Measurements from ENCODE around the gene EEF1B2. TPM values are rescaled to one million over a fixed set of nuclear protein-coding genes. Genes with fewer than 3 reads are reported as not detected.
"Not testable (repeated sequence)": the region's sequence is repeated elsewhere in the genome, so short reads cannot be mapped to it uniquely, and the experiment has no call there.

EEF1B2 gene
- total and polyA plus RNA-seq, 2 experiments from 2014 or later: 305 to 673 TPM

DNA sequence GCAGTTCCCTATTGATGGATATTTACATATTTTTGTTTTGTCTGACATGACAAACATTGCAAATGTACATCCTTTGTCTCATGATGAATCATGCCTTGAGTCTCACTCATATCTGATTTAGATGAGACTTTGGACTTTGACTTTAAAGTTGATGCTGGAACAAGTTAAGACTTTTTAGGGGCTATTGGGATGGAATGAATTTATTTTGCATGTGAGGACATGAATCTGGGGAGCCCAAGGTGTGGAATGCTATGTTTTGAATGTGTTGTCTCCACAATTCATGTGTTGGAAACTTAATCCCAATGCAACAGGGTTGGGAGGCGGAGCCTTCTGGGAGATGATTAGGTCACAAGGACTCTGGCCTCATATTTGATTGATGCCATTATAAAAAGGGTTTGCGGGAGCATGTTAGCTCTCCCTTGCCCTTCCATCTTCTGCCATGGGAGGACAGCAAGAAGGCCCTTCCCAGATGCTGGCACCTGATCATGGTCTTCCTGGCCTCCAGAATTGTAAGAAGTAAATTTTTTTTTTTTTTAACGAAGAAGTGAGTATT lies 44.6 kb upstream of the EEF1B2 start:
- Histone ChIP-seq H3K4me2 (no peak overlapping the region), H3K4me3 (no peak overlapping the region), H3K27ac (ENCODE audit: low read depth) (no peak overlapping the region), H3K36me3 (ENCODE audit: insufficient read depth) (0 out of 2 replicates have a peak, but pooled peaks cover 1% of the 10 kb centered on the region), H4K20me1 (replicated peaks; ENCODE audit: insufficient read depth) (no peaks in the 10 kb centered on the region), H3F3A (replicated peaks; ENCODE audit: low read depth) (no peaks in the 10 kb centered on the region), H3K4me1 (ENCODE audit: insufficient read depth) (no peaks in the 10 kb centered on the region), H3K27me3 (ENCODE audit: insufficient read depth) (no peaks in the 10 kb centered on the region), H2AFZ (no peak overlapping the region), H3K79me2 (replicated peaks; ENCODE audit: insufficient read depth) (no peaks in the 10 kb centered on the region), H3K9me2 (ENCODE audit: insufficient read depth) (no peaks in the 10 kb centered on the region)
- Mint-ChIP-seq H3K4me3 (no peak overlapping the region), H3K27me3 (ENCODE audit: insufficient read depth, low read depth, poor library complexity) (peaks cover 2% of the 10 kb centered on the region), H3K4me1 (no peaks in the 10 kb centered on the region), H3K9me3 (peaks cover 3% of the 10 kb centered on the region; the same call in 2 of the 3 replicates), H3K36me3 (ENCODE audit: low read depth) (peaks cover 29% of the 10 kb centered on the region), H3K27ac (no peak overlapping the region)
- DNase-seq (ENCODE audit: low spot score): no peak
- TF ChIP-seq JUNB (IDR thresholded peaks at IDR 0.05; ENCODE audit: unreplicated experiment): no peak
- TF ChIP-seq EZH2phosphoT487 (IDR thresholded peaks at IDR 0.05; ENCODE audit: unreplicated experiment): no peak
- TF ChIP-seq CREB1 (CRISPR knock-in tag; IDR thresholded peaks at IDR 0.05; ENCODE audit: low read depth): no peak
- TF ChIP-seq ZNF114 (CRISPR knock-in tag; IDR thresholded peaks at IDR 0.05): no peak
- no peak for ATAC-seq

DNA sequence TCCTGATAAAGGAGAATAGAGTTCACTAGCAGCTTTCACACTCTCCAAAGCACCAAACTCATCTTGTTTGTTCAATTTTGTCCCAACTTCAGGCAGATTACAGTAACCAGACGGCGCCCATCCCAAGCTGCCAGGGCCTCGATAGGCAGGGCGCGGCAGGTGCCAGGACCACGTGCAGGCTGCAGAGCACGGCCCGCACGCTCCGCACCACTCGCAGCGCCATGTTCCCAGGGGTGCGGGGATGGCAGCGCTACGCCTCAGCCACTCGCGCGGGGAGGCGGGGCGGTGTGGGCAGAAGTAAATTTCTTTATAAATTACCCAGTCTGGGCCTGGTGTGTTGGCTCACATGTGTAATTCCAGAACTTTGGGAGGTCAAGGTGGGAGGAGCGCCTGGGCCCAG lies 43.4 kb upstream of the EEF1B2 start:
- Mint-ChIP-seq H3K27me3 (ENCODE audit: insufficient read depth, low read depth, poor library complexity) (peaks cover 2% of the 10 kb centered on the region), H3K4me3 (no peak overlapping the region), H3K9me3 (peaks cover 3% of the 10 kb centered on the region; the same call in 2 of the 3 replicates), H3K36me3 (ENCODE audit: low read depth) (peaks cover 41% of the 10 kb centered on the region), H3K4me1 (no peaks in the 10 kb centered on the region), H3K27ac (no peak overlapping the region)
- Histone ChIP-seq H3K4me3 (no peak overlapping the region), H2AFZ (no peak overlapping the region), H3K36me3 (ENCODE audit: insufficient read depth) (peaks cover 12% of the 10 kb centered on the region; the same call in 1 of the 2 replicates), H3K4me2 (no peak overlapping the region), H3F3A (replicated peaks; ENCODE audit: low read depth) (no peaks in the 10 kb centered on the region), H3K27me3 (ENCODE audit: insufficient read depth) (no peaks in the 10 kb centered on the region), H3K4me1 (ENCODE audit: insufficient read depth) (no peaks in the 10 kb centered on the region), H4K20me1 (replicated peaks; ENCODE audit: insufficient read depth) (no peaks in the 10 kb centered on the region), H3K9me2 (ENCODE audit: insufficient read depth) (no peaks in the 10 kb centered on the region), H3K79me2 (replicated peaks; ENCODE audit: insufficient read depth) (no peaks in the 10 kb centered on the region), H3K27ac (ENCODE audit: low read depth) (no peak overlapping the region)
- no peak for ATAC-seq
- no peak for DNase-seq (ENCODE audit: low spot score)
- TF ChIP-seq EZH2 (IDR thresholded peaks at IDR 0.05; ENCODE audit: low read depth, unreplicated experiment): no peak
- no peak for TF ChIP-seq EZH2phosphoT487 (IDR thresholded peaks at IDR 0.05; ENCODE audit: unreplicated experiment)
- TF ChIP-seq JUNB (IDR thresholded peaks at IDR 0.05; ENCODE audit: unreplicated experiment): no peak
- TF ChIP-seq, protein P1, sequence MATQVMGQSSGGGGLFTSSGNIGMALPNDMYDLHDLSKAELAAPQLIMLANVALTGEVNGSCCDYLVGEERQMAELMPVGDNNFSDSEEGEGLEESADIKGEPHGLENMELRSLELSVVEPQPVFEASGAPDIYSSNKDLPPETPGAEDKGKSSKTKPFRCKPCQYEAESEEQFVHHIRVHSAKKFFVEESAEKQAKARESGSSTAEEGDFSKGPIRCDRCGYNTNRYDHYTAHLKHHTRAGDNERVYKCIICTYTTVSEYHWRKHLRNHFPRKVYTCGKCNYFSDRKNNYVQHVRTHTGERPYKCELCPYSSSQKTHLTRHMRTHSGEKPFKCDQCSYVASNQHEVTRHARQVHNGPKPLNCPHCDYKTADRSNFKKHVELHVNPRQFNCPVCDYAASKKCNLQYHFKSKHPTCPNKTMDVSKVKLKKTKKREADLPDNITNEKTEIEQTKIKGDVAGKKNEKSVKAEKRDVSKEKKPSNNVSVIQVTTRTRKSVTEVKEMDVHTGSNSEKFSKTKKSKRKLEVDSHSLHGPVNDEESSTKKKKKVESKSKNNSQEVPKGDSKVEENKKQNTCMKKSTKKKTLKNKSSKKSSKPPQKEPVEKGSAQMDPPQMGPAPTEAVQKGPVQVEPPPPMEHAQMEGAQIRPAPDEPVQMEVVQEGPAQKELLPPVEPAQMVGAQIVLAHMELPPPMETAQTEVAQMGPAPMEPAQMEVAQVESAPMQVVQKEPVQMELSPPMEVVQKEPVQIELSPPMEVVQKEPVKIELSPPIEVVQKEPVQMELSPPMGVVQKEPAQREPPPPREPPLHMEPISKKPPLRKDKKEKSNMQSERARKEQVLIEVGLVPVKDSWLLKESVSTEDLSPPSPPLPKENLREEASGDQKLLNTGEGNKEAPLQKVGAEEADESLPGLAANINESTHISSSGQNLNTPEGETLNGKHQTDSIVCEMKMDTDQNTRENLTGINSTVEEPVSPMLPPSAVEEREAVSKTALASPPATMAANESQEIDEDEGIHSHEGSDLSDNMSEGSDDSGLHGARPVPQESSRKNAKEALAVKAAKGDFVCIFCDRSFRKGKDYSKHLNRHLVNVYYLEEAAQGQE (IDR thresholded peaks at IDR 0.05; ENCODE audit: unreplicated experiment): no peak
- no peak for TF ChIP-seq NANOG (IDR thresholded peaks at IDR 0.05; ENCODE audit: borderline replicate concordance)
- TF ChIP-seq CREB1 (CRISPR knock-in tag; IDR thresholded peaks at IDR 0.05; ENCODE audit: low read depth): no peak
- TF ChIP-seq STAT1 (IDR thresholded peaks at IDR 0.05; ENCODE audit: unreplicated experiment): no peak
- TF ChIP-seq, protein P2, sequence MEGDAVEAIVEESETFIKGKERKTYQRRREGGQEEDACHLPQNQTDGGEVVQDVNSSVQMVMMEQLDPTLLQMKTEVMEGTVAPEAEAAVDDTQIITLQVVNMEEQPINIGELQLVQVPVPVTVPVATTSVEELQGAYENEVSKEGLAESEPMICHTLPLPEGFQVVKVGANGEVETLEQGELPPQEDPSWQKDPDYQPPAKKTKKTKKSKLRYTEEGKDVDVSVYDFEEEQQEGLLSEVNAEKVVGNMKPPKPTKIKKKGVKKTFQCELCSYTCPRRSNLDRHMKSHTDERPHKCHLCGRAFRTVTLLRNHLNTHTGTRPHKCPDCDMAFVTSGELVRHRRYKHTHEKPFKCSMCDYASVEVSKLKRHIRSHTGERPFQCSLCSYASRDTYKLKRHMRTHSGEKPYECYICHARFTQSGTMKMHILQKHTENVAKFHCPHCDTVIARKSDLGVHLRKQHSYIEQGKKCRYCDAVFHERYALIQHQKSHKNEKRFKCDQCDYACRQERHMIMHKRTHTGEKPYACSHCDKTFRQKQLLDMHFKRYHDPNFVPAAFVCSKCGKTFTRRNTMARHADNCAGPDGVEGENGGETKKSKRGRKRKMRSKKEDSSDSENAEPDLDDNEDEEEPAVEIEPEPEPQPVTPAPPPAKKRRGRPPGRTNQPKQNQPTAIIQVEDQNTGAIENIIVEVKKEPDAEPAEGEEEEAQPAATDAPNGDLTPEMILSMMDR (conservative IDR thresholded peaks at IDR 0.05; ENCODE audit: low read depth in 2 of 2): no peak
- TF ChIP-seq ZNF114 (CRISPR knock-in tag; IDR thresholded peaks at IDR 0.05): no peak
- no peak for TF ChIP-seq ZNF331 (CRISPR knock-in tag; IDR thresholded peaks at IDR 0.05; ENCODE audit: low read depth)
- TF ChIP-seq, protein P3, sequence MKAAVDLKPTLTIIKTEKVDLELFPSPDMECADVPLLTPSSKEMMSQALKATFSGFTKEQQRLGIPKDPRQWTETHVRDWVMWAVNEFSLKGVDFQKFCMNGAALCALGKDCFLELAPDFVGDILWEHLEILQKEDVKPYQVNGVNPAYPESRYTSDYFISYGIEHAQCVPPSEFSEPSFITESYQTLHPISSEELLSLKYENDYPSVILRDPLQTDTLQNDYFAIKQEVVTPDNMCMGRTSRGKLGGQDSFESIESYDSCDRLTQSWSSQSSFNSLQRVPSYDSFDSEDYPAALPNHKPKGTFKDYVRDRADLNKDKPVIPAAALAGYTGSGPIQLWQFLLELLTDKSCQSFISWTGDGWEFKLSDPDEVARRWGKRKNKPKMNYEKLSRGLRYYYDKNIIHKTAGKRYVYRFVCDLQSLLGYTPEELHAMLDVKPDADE (IDR thresholded peaks at IDR 0.05): no peak

DNA sequence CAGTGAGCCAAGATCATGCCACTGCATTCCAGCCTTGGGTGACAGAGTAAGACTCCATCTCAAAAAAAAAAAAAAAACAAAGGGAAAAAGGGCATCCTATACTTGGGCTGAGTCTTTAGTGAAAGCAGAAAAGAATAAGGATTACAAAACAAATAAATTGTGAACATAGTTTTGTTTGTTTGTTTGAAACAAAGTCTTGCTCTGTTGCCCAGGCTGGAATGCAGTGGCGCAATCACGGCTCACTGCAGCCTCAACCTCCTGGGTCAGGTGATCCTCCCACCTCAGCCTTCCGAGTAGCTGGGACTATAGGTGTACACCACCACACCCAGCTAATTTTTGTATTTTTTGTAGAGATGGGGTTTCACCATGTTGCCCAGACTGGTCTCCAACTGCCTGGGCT lies 37.1 kb upstream of the EEF1B2 start:
- not testable (repeated sequence) for H2AFZ ChIP-seq; DNase-seq (ENCODE audit: low spot score); H3K27ac ChIP-seq (ENCODE audit: low read depth); H3K27me3 ChIP-seq (ENCODE audit: insufficient read depth); H3K27me3 Mint-ChIP-seq (ENCODE audit: insufficient read depth, low read depth, poor library complexity); H3K4me1 ChIP-seq (ENCODE audit: insufficient read depth); H3K79me2 ChIP-seq (replicated peaks; ENCODE audit: insufficient read depth); H3K4me3 ChIP-seq; H4K20me1 ChIP-seq (replicated peaks; ENCODE audit: insufficient read depth); H3F3A ChIP-seq (replicated peaks; ENCODE audit: low read depth); H3K9me3 Mint-ChIP-seq; H3K27ac Mint-ChIP-seq; H3K4me3 Mint-ChIP-seq; H3K9me2 ChIP-seq (ENCODE audit: insufficient read depth); H3K4me1 Mint-ChIP-seq; H3K4me2 ChIP-seq; ATAC-seq
- peaks cover 68% of the 10 kb centered on the region for H3K36me3 Mint-ChIP-seq (ENCODE audit: low read depth)
- H3K36me3 ChIP-seq (ENCODE audit: insufficient read depth): peaks cover 64% of the 10 kb centered on the region

Data from GM23338 (cell line).